Nephron progenitor cell (in vitro differentiated cells): ENCODE measurements around the gene KIF22.
A peak's percentile ranks its signal among the peaks of the same experiment; 100 is the strongest.
"Not testable (repeated sequence)": the region's sequence is repeated elsewhere in the genome, so short reads cannot be mapped to it uniquely, and the experiment has no call there.

Experiments
- DNase-seq: peaks from one replicate; pipeline ENCODE4 v3.0.0; 2021
- H3K27ac Mint-ChIP-seq: 2 replicates; pipeline ENCODE4 v1.8.0; 2021; ENCODE audit warnings: mild to moderate bottlenecking, moderate library complexity, mixed read lengths
- H3K27me3 Mint-ChIP-seq: 2 replicates; pipeline ENCODE4 v1.8.0; 2021; ENCODE audit warnings: mild to moderate bottlenecking, low read depth, mixed read lengths; ENCODE audit not compliant: poor library complexity
- H3K36me3 Mint-ChIP-seq: 2 replicates; pipeline ENCODE4 v1.8.0; 2021; ENCODE audit warnings: low read depth, mixed read lengths
- H3K4me1 Mint-ChIP-seq: 2 replicates; pipeline ENCODE4 v1.8.0; 2021; ENCODE audit warnings: mixed read lengths
- H3K4me3 Mint-ChIP-seq: 2 replicates; pipeline ENCODE4 v1.8.0; 2021; ENCODE audit warnings: mild to moderate bottlenecking, moderate library complexity, mixed read lengths
- H3K9me3 Mint-ChIP-seq: 2 replicates; pipeline ENCODE4 v1.8.0; 2021; ENCODE audit warnings: mild to moderate bottlenecking, moderate library complexity, mixed read lengths
- TF ChIP-seq, protein P1 (sequence below): fragments of 200-600 bp; sonication (generic); IDR thresholded peaks from 2 replicates; pipeline ENCODE4 v1.5.0; 2021; ENCODE audit warnings: antibody characterized with exemption

KIF22 gene

DNA sequence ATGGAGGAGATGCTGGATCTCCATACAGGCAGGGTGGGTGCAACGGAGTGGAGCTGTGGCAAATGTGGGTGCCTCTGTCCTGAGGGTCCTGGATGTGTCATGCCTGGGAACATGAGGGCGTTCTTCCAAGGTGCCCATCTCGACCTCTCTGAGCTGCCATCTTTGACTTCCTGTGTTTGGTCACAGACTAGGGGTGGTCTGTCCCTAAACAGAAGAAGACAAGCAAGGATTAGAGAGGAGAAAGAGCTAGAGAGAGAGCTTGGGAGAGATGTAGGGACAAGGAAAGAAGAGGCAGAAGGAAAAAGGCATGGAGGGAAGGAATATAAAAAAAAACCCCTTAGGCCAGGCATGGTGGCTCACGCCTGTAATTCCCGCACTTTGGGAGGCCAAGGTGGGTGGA is 15.8 kb upstream of the KIF22 start:
- TF ChIP-seq, protein P1, sequence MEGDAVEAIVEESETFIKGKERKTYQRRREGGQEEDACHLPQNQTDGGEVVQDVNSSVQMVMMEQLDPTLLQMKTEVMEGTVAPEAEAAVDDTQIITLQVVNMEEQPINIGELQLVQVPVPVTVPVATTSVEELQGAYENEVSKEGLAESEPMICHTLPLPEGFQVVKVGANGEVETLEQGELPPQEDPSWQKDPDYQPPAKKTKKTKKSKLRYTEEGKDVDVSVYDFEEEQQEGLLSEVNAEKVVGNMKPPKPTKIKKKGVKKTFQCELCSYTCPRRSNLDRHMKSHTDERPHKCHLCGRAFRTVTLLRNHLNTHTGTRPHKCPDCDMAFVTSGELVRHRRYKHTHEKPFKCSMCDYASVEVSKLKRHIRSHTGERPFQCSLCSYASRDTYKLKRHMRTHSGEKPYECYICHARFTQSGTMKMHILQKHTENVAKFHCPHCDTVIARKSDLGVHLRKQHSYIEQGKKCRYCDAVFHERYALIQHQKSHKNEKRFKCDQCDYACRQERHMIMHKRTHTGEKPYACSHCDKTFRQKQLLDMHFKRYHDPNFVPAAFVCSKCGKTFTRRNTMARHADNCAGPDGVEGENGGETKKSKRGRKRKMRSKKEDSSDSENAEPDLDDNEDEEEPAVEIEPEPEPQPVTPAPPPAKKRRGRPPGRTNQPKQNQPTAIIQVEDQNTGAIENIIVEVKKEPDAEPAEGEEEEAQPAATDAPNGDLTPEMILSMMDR: no peak
- Mint-ChIP-seq H3K4me3 (no peak overlapping the region), H3K4me1 (peaks cover 4% of the 10 kb centered on the region), H3K27ac (no peak overlapping the region), H3K36me3 (no peaks in the 10 kb centered on the region), H3K27me3 (peaks cover 40% of the 10 kb centered on the region), H3K9me3 (no peaks in the 10 kb centered on the region)
- DNase-seq: no peak

DNA sequence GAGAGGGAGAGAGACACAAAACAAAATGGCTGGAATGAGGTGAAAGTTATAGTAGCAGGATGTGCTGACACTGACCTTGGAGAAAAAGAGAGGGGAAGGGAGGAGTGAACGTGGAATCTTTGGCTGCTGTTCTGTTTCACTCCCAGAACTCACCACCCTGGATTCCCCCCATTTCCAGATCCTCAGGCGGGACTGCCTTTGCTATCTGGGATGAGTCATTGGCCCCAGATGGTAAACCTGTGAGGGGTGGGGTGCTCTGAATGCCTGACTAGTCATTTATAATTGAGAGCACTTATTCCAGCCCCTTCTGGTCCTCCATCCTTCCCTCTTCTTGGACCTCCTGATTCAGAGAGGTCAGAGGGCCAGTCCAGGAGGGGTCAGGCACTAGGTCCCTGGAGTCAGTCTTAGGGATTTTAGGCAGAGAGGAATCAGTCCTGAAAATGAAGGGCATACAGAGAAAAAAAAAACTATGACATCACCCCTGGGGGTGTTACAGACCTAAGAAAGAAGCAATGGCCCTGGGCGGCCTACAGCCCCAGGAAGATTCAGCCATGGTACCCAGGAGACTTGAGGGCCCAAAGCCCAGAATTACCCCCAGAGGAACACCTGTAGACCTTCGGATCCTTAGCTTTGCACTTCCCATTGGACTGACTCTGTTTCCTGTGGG is 14.7 kb upstream of the KIF22 start:
- Mint-ChIP-seq H3K27me3 (peaks cover 51% of the 10 kb centered on the region), H3K4me3 (no peak overlapping the region), H3K36me3 (no peaks in the 10 kb centered on the region), H3K4me1 (peaks cover 4% of the 10 kb centered on the region), H3K9me3 (no peaks in the 10 kb centered on the region), H3K27ac (no peak overlapping the region)
- DNase-seq: no peak
- TF ChIP-seq, protein P1: no peak

DNA sequence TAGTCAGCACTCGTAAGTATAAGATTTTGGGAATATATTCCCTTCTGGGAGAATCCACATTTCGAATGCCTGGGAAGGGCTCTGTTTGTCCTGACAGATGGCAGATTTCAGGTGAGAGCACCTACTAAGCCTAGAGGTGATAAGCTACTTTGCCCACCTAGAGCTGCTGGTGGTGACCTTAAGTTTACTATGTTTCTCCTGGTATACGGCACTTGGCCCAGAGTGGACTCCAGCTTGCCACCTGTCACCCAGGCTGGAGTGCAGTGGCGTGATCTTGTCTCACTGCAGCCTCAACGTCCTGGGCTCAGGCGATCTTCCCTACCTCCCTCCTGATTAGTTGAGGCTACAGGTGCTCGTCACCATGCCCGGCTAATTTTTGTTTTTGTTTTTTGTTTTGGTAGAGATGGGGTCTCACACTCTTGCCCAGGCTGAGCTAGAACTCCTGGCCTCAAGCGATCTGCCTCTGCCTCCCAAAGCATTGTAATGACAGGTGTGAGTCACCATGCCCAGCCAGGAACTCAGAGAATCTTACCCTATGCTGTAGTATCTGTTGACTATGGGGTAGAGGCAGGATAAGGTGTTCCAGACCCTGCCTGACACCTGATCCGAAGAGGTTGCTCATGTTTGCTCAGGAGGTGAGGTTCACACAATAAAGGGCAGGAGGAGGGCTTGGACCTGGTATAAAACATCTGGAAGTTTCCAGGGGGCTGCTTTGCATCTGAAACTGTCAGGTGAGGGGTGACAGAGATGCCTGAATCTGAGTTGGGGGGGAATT is 12.8 kb upstream of the KIF22 start, which contains the start of gene ZG16:
Gene ZG16, plus strand, starts transcription at position 681 of the 775 bp plus-strand sequence. CDS start 1,011 bp downstream, outside the sequence.
- Mint-ChIP-seq H3K9me3 (no peaks in the 10 kb centered on the region), H3K27me3 (peaks cover 63% of the 10 kb centered on the region), H3K4me1 (no peaks in the 10 kb centered on the region), H3K27ac (no peak within 1 kb of the TSS), H3K36me3 (no peaks in the 10 kb centered on the region), H3K4me3 (no peak within 1 kb of the TSS)
- TF ChIP-seq, protein P1: no peak
- no peak for DNase-seq

DNA sequence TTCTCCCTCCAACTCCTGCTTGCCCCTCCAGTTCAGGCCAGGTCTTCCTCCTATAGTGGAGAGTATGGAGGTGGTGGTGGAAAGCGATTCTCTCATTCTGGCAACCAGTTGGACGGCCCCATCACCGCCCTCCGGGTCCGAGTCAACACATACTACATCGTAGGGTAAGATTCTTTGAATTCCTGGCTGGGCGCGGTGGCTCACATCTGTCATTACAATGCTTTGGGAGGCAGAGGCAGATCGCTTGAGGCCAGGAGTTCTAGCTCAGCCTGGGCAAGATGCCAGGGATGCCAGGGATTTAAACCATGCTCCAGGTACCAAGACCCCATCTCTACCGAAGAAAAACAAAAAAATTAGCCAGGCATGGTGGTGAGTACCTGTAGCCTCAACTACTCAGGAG is 11.1 kb upstream of the KIF22 start:
- H3K27ac Mint-ChIP-seq: peak overlapping the region; percentile 15
- no peak for DNase-seq
- H3K36me3 Mint-ChIP-seq: no peaks in the 10 kb centered on the region
- TF ChIP-seq, protein P1: no peak
- H3K27me3 Mint-ChIP-seq: peaks cover 59% of the 10 kb centered on the region
- peaks cover 12% of the 10 kb centered on the region for H3K9me3 Mint-ChIP-seq
- peaks cover 8% of the 10 kb centered on the region for H3K4me1 Mint-ChIP-seq
- H3K4me3 Mint-ChIP-seq: no peak overlapping the region

DNA sequence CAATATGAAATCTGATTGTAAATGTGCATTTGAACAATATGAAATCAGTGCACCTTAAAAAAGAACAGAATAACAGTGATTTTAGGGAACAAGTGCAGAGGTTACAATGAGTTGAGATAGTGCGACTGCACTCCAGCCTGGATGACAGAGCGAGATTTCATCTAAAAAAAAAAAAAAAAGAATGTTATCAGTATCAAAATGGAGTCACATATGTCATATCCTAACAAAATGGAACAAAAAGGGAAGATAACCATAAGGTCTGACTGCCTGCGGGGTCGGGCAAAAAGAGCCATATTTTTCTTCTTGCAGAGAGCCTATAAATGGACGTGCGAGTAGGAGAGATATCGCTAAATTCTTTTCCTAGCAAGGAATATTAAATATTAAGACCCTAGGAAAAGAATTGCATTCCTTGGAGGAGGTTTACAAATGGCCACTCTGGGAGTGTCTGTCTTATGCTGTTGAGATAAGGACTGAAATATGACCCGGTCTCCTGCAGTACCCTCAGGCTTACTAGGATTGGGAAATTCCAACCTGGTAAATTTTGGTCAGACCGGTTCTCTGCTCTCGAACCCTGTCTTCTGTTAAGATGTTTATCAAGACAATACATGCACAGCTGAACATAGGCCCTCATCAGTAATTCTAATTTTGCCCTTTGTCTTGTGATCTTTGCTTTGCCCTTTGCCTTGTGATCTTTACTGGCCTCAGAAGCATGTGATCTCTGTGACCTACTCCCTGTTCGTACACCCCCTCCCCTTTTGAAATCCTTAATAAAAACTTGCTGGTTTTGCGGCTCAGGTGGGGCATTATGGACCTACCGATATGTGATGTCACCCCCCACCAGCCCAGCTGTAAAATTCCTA is 7.2 kb upstream of the KIF22 start:
- H3K27ac Mint-ChIP-seq, H3K36me3 Mint-ChIP-seq: not testable (repeated sequence)
- H3K27me3 Mint-ChIP-seq: peaks cover 55% of the 10 kb centered on the region

DNA sequence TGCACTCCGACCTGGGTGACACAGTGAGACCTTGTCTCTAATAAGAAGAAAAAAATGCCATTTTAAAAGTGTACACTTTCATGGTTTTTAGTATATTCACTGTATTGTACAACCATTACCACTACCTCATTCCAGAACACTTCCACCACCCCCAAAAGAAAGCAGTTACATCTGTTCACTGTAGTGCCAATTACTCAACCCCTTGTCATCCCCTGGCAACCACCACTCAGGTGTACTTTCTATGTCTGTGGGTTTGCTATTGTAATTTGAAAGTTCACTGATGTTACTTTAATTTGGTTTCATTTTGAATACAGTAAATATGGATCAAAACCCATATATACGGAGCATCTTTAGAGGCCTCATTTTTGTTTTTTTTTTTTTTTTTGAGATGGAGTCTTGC is 6.4 kb upstream of the KIF22 start:
- no peak overlapping the region for H3K4me3 Mint-ChIP-seq

More for the DNA sequence above, 7.2 kb upstream of the KIF22 start:
- Mint-ChIP-seq H3K9me3 (peaks cover 16% of the 10 kb centered on the region), H3K4me1 (peaks cover 16% of the 10 kb centered on the region)
- not testable (repeated sequence) for H3K4me3 Mint-ChIP-seq, DNase-seq

More for the DNA sequence above, 6.4 kb upstream of the KIF22 start:
- Mint-ChIP-seq H3K9me3 (peaks cover 16% of the 10 kb centered on the region), H3K27ac (no peak overlapping the region), H3K4me1 (peaks cover 16% of the 10 kb centered on the region), H3K36me3 (no peaks in the 10 kb centered on the region), H3K27me3 (peaks cover 47% of the 10 kb centered on the region)
- TF ChIP-seq, protein P1: no peak
- DNase-seq: no peak
